Suprapubic skin (tissue), 4 donors: ENCODE data around the gene SLC45A3.

ENCODE experiments used
- CTCF ChIP-seq, 2 donors: fragments of 200-600 bp in 1 of 2; fragments of 450-650 bp in 1 of 2; sonication (generic) in 1 of 2; IDR thresholded peaks; one replicate each; pipeline ENCODE4 v1.5.1; 2016 to 2019; ENCODE audit warnings: antibody characterized with exemption in 2 of 2, mild to moderate bottlenecking in 1 of 2, moderate library complexity in 1 of 2
- POLR2A ChIP-seq, 2 donors: fragments of 450-650 bp; IDR thresholded peaks; one replicate each; pipeline ENCODE4 v1.6.1; 2017; ENCODE audit warnings: antibody characterized with exemption in 2 of 2, mild to moderate bottlenecking in 2 of 2, moderate library complexity in 2 of 2
- POLR2AphosphoS5 ChIP-seq, 3 donors: sonication (generic); formaldehyde crosslinking; IDR thresholded peaks; one replicate each; pipeline ENCODE4 v1.6.1; 2017; ENCODE audit warnings: antibody characterized with exemption in 3 of 3

- TF ChIP-seq CTCF (IDR thresholded peaks at IDR 0.05), result no peak
- no peak for TF ChIP-seq POLR2A (IDR thresholded peaks at IDR 0.05)
- no peak for TF ChIP-seq POLR2AphosphoS5 (IDR thresholded peaks at IDR 0.05)
These were observed 37.5 kb downstream of the SLC45A3 start for GRCh38 chr1:205642679-205643307.
